ENCODE measurements around the gene CLSTN2. TPM values are rescaled to one million over a fixed set of nuclear protein-coding genes. Genes with fewer than 3 reads are reported as not detected.

Gene CLSTN2
- total RNA-seq, 1 donor from 2014 or later, result under 0.01 TPM

- no peak for DNase-seq (ENCODE audit: low read depth, low spot score)
Measured at GRCh38 chr3:140006331-140006730, 71.3 kb downstream of the CLSTN2 start.

GRCh38 chr3:140007081-140007480, 72.1 kb downstream of the CLSTN2 start:
- DNase-seq (ENCODE audit: low read depth, low spot score), result no peak

- DNase-seq (ENCODE audit: low read depth, low spot score), result no peak
Measured at GRCh38 chr3:140007911-140008869, 73.2 kb downstream of the CLSTN2 start.

- DNase-seq (ENCODE audit: low read depth, low spot score), result no peak
Measured at GRCh38 chr3:140010391-140010790, 75.4 kb downstream of the CLSTN2 start.

GRCh38 chr3:140011086-140011485, 76.1 kb downstream of the CLSTN2 start:
- DNase-seq (ENCODE audit: low read depth, low spot score), result no peak

GRCh38 chr3:140011611-140012277, 76.8 kb downstream of the CLSTN2 start:
- no peak for DNase-seq (ENCODE audit: low read depth, low spot score)

GRCh38 chr3:140013220-140013619, 78.2 kb downstream of the CLSTN2 start:
- DNase-seq (ENCODE audit: low read depth, low spot score), result no peak

- no peak for DNase-seq (ENCODE audit: low read depth, low spot score)
Measured at GRCh38 chr3:140014831-140015495, 80.0 kb downstream of the CLSTN2 start.

GRCh38 chr3:140015741-140016140, 80.8 kb downstream of the CLSTN2 start:
- no peak for DNase-seq (ENCODE audit: low read depth, low spot score)

- DNase-seq (ENCODE audit: low read depth, low spot score), result no peak
Measured at GRCh38 chr3:140018556-140018955, 83.6 kb downstream of the CLSTN2 start.

- no peak for DNase-seq (ENCODE audit: low read depth, low spot score)
Measured at GRCh38 chr3:140019946-140020345, 85.0 kb downstream of the CLSTN2 start.

GRCh38 chr3:140020541-140020940, 85.6 kb downstream of the CLSTN2 start:
- no peak for DNase-seq (ENCODE audit: low read depth, low spot score)

- no peak for DNase-seq (ENCODE audit: low read depth, low spot score)
Measured at GRCh38 chr3:140021269-140021668, 86.3 kb downstream of the CLSTN2 start.

GRCh38 chr3:140022066-140022770, 87.2 kb downstream of the CLSTN2 start:
- no peak for DNase-seq (ENCODE audit: low read depth, low spot score)

- DNase-seq (ENCODE audit: low read depth, low spot score), result no peak
Measured at GRCh38 chr3:140023616-140024530, 88.9 kb downstream of the CLSTN2 start.

- no peak for DNase-seq (ENCODE audit: low read depth, low spot score)
Measured at GRCh38 chr3:140031170-140031569, 96.2 kb downstream of the CLSTN2 start.

- no peak for DNase-seq (ENCODE audit: low read depth, low spot score)
Measured at GRCh38 chr3:140034058-140034457, 99.1 kb downstream of the CLSTN2 start.

- DNase-seq (ENCODE audit: low read depth, low spot score), result no peak
Measured at GRCh38 chr3:140035871-140036270, 100.9 kb downstream of the CLSTN2 start.

- no peak for DNase-seq (ENCODE audit: low read depth, low spot score)
Measured at GRCh38 chr3:140050396-140050795, 115.4 kb downstream of the CLSTN2 start.
